GM21723 (cell line): ENCODE results near the gene IGSF21.

Source experiments
- ATAC-seq: cut with Tn5 transposase; IDR thresholded peaks from one replicate; pipeline ENCODE4 v1.9.1; 2021; ENCODE audit warnings: mild to moderate bottlenecking, moderate library complexity; ENCODE audit not compliant: unreplicated experiment

The IGSF21 gene

GRCh38 chr1:18253093-18253492 is 145.5 kb downstream of the IGSF21 start:
- no peak for ATAC-seq

- no peak for ATAC-seq
Observed at GRCh38 chr1:18256282-18257235, 149.0 kb downstream of the IGSF21 start.

GRCh38 chr1:18257778-18258177 is 150.2 kb downstream of the IGSF21 start:
- no peak for ATAC-seq

- no peak for ATAC-seq
Observed at GRCh38 chr1:18261891-18262290, 154.3 kb downstream of the IGSF21 start.

GRCh38 chr1:18262726-18263125 is 155.1 kb downstream of the IGSF21 start:
- ATAC-seq: no peak

- no peak for ATAC-seq
Observed at GRCh38 chr1:18263547-18264120, 156.0 kb downstream of the IGSF21 start.

- no peak for ATAC-seq
Observed at GRCh38 chr1:18264450-18265039, 156.9 kb downstream of the IGSF21 start.

- no peak for ATAC-seq
Observed at GRCh38 chr1:18265641-18266040, 158.0 kb downstream of the IGSF21 start.

GRCh38 chr1:18266391-18266790 is 158.8 kb downstream of the IGSF21 start:
- ATAC-seq: no peak

GRCh38 chr1:18271336-18271735 is 163.7 kb downstream of the IGSF21 start:
- ATAC-seq: no peak

- no peak for ATAC-seq
Observed at GRCh38 chr1:18278946-18279345, 171.3 kb downstream of the IGSF21 start.

- no peak for ATAC-seq
Observed at GRCh38 chr1:18279351-18280074, 171.9 kb downstream of the IGSF21 start.

- no peak for ATAC-seq
Observed at GRCh38 chr1:18280956-18281355, 173.4 kb downstream of the IGSF21 start.

- no peak for ATAC-seq
Observed at GRCh38 chr1:18282851-18283600, 175.4 kb downstream of the IGSF21 start.

GRCh38 chr1:18283601-18284385 is 176.2 kb downstream of the IGSF21 start:
- ATAC-seq: no peak

- ATAC-seq: no peak
Observed at GRCh38 chr1:18284805-18285537, 177.4 kb downstream of the IGSF21 start.

- ATAC-seq: no peak
Observed at GRCh38 chr1:18285538-18285924, 177.9 kb downstream of the IGSF21 start.

- ATAC-seq: no peak
Observed at GRCh38 chr1:18288722-18289121, 181.1 kb downstream of the IGSF21 start.

GRCh38 chr1:18289597-18289996 is 182.0 kb downstream of the IGSF21 start:
- no peak for ATAC-seq
